Measurements from ENCODE around the gene FBXO24.

FBXO24 gene

GRCh38 chr7:100575206-100575631 is 10.9 kb upstream of the FBXO24 start:
- no peak for DNase-seq

- DNase-seq, result no peak
These were observed 10.3 kb upstream of the FBXO24 start for GRCh38 chr7:100575746-100576383.

GRCh38 chr7:100576384-100576993 is 9.6 kb upstream of the FBXO24 start:
- DNase-seq, result no peak

GRCh38 chr7:100577103-100577502 is 9.0 kb upstream of the FBXO24 start:
- DNase-seq, result no peak

GRCh38 chr7:100577507-100577906 is 8.6 kb upstream of the FBXO24 start:
- no peak for DNase-seq

GRCh38 chr7:100578246-100579183 is 7.6 kb upstream of the FBXO24 start:
- no peak for DNase-seq

- no peak for DNase-seq
These were observed 5.5 kb upstream of the FBXO24 start for GRCh38 chr7:100580466-100581283.

- DNase-seq, result no peak
These were observed 4.0 kb upstream of the FBXO24 start for GRCh38 chr7:100582041-100582579.

GRCh38 chr7:100582650-100583049 is 3.5 kb upstream of the FBXO24 start:
- no peak for DNase-seq

GRCh38 chr7:100583132-100584053 is 2.7 kb upstream of the FBXO24 start:
- no peak for DNase-seq

- no peak for DNase-seq
These were observed 2.0 kb upstream of the FBXO24 start for GRCh38 chr7:100584054-100584682.

GRCh38 chr7:100584683-100585510 is 1.2 kb upstream of the FBXO24 start:
- DNase-seq, result no peak

- no peak for DNase-seq
These were observed 440 bp upstream of the FBXO24 start, which contains the start of gene LRCH4 for GRCh38 chr7:100585511-100586265. LRCH4 (minus strand) TSS chr7:100586129; CDS start chr7:100586100, 29 bp downstream.

GRCh38 chr7:100588438-100588837 is 2.3 kb downstream of the FBXO24 start:
- no peak for DNase-seq

- DNase-seq, result no peak
These were observed 3.3 kb downstream of the FBXO24 start for GRCh38 chr7:100589341-100589947.

GRCh38 chr7:100590077-100590737 is 4.1 kb downstream of the FBXO24 start:
- no peak for DNase-seq

GRCh38 chr7:100591596-100591995 is 5.5 kb downstream of the FBXO24 start:
- DNase-seq, result no peak

GRCh38 chr7:100595188-100595587 is 9.1 kb downstream of the FBXO24 start:
- DNase-seq, result no peak

Data from cerebellar nuclear complex (tissue), 1 donor.